SK-N-SH treated with all-trans-retinoic acid at 6 μM for 48 hours (cell line): Measurements from ENCODE around the gene POLR3K.

Experiments used
- ESRRG ChIP-seq: fragments of 250-450 bp; sonication (Bioruptor Pico); IDR thresholded peaks from 2 replicates; pipeline ENCODE4 v1.6.1; 2021; ENCODE audit warnings: mild to moderate bottlenecking
- OSR1 ChIP-seq: fragments of 250-450 bp; sonication (Bioruptor Pico); IDR thresholded peaks from 2 replicates; pipeline ENCODE4 v1.8.0; 2022; ENCODE audit warnings: moderate library complexity, mild to moderate bottlenecking, inconsistent platforms
- PPARA ChIP-seq: fragments of 250-450 bp; sonication (Bioruptor Pico); IDR thresholded peaks from 2 replicates; pipeline ENCODE4 v1.5.0; 2020; ENCODE audit warnings: mild to moderate bottlenecking, borderline replicate concordance

GRCh38 chr16:45454-45853 lies 8.0 kb downstream of the POLR3K start:
- TF ChIP-seq PPARA (CRISPR knock-in tag) (no peak), ESRRG (no peak), OSR1 (CRISPR knock-in tag) (no peak)
